Cerebellar cortex (tissue), 1 donor: Measurements from ENCODE around the gene OR2B2.

Experiments used
- DNase-seq: peaks from one replicate; pipeline ENCODE4 v3.0.0-alpha.2; 2015; ENCODE audit warnings: low spot score

OR2B2 gene

DNA sequence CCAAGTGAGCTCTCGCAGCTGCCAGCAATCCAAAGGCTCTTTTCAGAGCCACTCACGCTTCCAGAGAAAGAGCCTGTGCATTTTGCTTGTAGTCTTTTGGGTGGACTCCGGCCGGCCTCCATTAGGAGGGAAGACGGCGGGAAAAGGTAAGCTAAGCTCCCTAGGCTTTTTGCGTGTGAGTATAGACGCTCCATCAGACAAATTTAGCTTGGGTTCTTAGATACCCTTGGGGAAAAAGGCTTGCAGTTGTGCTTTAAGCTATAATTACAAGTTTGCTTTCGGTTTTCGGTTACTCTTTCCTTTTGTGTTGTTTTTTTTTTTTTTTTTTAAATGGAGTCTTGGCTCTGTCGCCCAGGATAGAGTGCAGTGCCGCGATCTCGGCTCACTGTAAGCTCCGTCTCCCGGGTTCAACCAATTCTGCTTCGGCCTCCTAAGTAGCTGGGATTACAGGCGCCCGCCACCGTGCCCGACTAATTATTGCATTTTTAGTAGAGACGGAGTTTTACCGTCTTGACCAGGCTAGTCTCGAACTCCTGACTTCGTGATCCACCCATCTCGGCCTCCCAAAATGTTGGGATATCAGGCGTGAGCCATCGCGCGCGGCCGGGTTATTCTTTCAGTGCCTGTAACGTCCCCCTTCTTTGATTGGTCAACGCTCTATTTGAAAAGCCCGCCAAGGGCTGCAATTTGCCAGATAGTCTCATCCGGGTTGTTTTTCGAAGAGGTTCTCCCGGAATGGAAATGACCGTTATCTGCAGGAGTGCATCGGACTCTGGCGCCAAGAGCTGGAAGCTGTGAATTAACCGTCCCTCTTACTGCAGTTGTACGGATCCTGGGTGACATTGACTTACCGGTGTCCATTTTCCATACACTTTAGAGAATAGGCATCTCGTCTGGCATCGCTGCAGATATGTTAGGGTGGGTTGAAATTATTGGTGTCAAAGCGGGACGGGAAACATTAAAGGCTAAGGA, 18.1 kb downstream of the OR2B2 start:
- peak; percentile 97 for DNase-seq

- DNase-seq, result peak; percentile 95
Observed at GRCh38 chr6:27893059-27893835, 18.9 kb downstream of the OR2B2 start.

DNA sequence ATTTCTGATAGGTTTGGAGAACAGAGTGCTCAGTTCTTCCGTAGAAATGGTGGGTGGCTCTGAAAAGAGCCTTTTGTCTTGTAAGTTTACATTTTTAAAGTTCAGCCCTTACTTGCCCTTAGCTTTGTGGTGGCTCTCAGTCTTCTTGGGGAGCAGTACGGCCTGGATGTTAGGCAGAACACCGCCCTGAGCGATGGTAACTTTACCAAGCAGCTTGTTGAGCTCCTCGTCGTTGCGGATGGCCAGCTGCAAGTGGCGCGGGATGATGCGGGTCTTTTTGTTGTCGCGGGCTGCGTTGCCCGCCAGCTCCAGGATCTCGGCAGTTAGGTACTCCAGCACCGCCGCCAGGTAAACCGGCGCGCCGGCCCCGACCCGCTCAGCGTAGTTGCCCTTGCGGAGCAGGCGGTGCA, 19.5 kb downstream of the OR2B2 start:
- peak; percentile 39 for DNase-seq

DNA sequence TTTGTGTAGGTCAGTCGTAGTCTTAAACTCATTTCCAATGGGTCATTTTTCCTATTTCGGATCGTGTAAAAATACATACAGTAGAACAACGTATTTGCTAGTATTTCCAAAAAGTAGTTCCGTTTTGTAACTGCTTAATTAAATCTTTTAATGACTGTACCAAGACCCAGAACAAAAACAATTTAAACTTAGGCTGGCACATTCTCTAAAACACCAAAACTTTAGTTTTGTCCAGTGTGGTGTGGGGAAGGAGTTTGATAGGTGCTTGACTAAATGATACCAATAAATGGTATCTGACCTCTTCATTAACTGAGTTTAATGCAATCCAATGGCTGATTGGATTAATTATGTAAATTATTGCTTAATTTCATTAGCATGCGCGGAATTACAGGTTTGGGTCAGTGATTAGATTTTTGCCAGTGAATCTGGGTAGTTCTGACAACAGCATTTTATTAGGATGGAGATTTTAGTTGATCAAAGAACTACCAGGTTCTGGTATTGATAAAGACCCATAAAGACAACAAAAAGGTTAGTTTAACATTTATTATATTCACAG, 20.8 kb downstream of the OR2B2 start:
- no peak for DNase-seq

- peak; percentile 92 for DNase-seq
Observed at GRCh38 chr6:27890445-27891319, 21.5 kb downstream of the OR2B2 start.

GRCh38 chr6:27889628-27890444, 22.4 kb downstream of the OR2B2 start:
- peak; percentile 44 for DNase-seq

DNA sequence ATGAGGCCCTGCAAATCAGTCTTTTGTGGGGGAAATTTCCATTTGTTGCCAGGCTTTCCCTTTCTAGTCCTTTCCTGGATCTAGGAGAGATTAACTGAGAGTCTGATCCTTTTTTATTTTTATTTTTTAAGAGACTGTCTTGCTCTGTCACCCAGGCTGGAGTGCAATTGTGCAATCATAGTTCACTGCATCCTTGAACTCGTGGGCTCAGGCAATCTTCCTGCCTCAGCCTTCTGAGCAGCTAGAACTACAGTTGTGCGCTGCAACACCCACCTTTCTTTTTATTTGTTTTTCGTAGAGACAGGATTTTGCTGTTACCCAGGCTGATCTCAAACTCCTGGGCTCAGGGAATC, 22.9 kb downstream of the OR2B2 start:
- no peak for DNase-seq

DNA sequence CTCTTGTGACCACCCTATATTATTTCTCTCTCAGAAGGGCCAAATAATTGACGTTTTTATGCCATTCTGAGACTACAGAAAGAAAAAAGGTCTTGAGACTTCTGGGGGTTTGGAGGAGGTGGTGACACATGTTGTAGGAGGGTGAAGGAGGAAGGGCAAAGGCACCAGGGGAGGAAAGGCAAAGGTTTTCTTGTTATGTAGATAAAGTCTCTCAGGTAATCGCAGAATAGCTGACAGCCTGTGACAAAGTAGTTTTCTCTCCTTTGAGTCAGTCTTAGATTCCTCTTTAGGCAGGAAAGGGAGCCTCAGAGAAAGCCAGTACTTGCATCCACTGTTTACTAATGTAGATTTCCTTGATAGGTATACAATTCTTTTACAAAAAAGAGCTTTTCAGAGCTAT, 23.6 kb downstream of the OR2B2 start:
- no peak for DNase-seq

GRCh38 chr6:27886073-27886472, 26.1 kb downstream of the OR2B2 start:
- DNase-seq, result no peak

- DNase-seq, result no peak
Observed at GRCh38 chr6:27883136-27883535, 29.1 kb downstream of the OR2B2 start.

GRCh38 chr6:27882624-27883023, 29.6 kb downstream of the OR2B2 start:
- peak; percentile 22 for DNase-seq

DNA sequence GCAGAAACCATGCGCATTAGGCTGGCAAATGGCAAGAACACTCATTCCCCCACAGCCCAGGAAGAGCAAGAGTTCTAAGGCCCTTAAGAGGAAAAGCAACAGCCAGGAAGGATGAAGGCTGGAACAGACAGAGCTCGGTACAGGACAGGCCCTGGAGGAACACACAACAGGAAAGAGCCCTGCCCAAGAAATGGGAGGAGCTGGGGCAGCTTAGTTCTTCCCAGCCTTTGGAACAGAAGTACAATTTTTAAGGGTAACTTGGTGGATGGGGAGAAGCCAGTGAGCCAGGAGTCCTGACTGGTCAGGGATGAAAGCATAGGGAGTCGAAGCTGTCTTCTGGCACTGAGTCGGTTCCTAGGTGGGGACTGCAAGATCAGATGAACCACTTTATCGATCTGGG, 32.4 kb downstream of the OR2B2 start:
- no peak for DNase-seq

- no peak for DNase-seq
Observed at GRCh38 chr6:27874016-27874415, 38.2 kb downstream of the OR2B2 start.

- no peak for DNase-seq
Observed at GRCh38 chr6:27873021-27873940, 38.9 kb downstream of the OR2B2 start.

DNA sequence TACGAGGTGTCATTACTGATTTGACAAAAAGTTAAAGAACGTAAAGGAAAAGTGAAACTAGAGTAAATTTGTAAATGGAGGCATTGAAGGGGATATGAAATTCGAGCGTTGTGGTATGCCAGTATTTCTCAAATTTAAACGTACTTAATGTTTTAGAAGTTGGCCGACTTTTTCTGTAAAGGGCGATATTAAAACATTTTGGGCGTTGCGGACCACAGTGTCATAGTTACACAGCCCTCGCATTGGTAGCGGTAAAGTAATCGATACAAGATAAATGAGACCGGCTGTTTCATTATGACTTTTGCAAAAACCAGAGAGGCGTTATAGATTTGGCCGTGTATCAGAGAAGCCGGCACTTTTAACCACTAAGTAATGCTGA, 39.6 kb downstream of the OR2B2 start:
- DNase-seq, result no peak

- peak; percentile 7 for DNase-seq
Observed at GRCh38 chr6:27871924-27872638, 40.1 kb downstream of the OR2B2 start.

GRCh38 chr6:27870291-27870870, 41.8 kb downstream of the OR2B2 start:
- DNase-seq, result no peak

GRCh38 chr6:27868311-27868710, 43.9 kb downstream of the OR2B2 start:
- no peak for DNase-seq

DNA sequence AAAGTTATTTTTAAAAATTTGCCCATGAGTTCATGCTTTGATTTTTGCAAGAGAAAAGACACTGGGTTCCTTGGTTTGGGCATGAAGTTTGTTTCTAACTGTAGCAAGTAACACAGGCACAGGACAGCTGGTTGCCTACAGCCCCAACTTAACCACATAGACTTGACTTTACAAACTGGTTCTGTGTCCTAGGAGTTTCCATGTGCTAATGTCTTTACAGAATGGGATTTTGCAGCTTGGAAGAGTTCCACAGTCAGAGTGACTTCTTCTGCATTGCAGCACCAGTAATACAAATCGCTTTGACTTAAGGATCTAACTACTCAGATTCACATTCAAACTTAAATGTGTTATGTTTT, 44.3 kb downstream of the OR2B2 start:
- peak; percentile 26 for DNase-seq
